ENCODE measurements around the gene NAV3.

NAV3 gene

GRCh38 chr12:77998236-77998786 lies 167.6 kb downstream of the NAV3 start:
- no peak overlapping the region for H3K4me3 Mint-ChIP-seq
- H3K27ac Mint-ChIP-seq, result no peak overlapping the region
- no peaks in the 10 kb centered on the region for H3K36me3 Mint-ChIP-seq (ENCODE audit: low read depth)

GRCh38 chr12:77999074-77999715 lies 168.5 kb downstream of the NAV3 start:
- H3K9me3 Mint-ChIP-seq, result no peaks in the 10 kb centered on the region
- H3K4me3 Mint-ChIP-seq, result no peak overlapping the region
- H3K4me1 Mint-ChIP-seq (ENCODE audit: low read depth), result peaks cover 10% of the 10 kb centered on the region
- intact Hi-C loops (cut with micrococcal nuclease), result loop anchor here (2.0 kb wide), 1 partner anchor 122 kb away; no protein-coding TSS in a partner anchor
- no peaks in the 10 kb centered on the region for H3K27me3 Mint-ChIP-seq
- peak overlapping the region; percentile 73 for H3K27ac Mint-ChIP-seq
- no peaks in the 10 kb centered on the region for H3K36me3 Mint-ChIP-seq (ENCODE audit: low read depth)

More at GRCh38 chr12:77998236-77998786, 167.6 kb downstream of the NAV3 start:
- no peaks in the 10 kb centered on the region for H3K9me3 Mint-ChIP-seq
- H3K4me1 Mint-ChIP-seq (ENCODE audit: low read depth), result peaks cover 6% of the 10 kb centered on the region
- H3K27me3 Mint-ChIP-seq, result no peaks in the 10 kb centered on the region
- intact Hi-C loops (cut with micrococcal nuclease), result loop anchor here (2.0 kb wide), 1 partner anchor 122 kb away; no protein-coding TSS in a partner anchor

GRCh38 chr12:78002878-78003277 lies 172.2 kb downstream of the NAV3 start:
- Mint-ChIP-seq H3K27me3 (no peaks in the 10 kb centered on the region), H3K4me3 (no peak overlapping the region), H3K27ac (no peak overlapping the region), H3K4me1 (ENCODE audit: low read depth) (peaks cover 21% of the 10 kb centered on the region), H3K36me3 (ENCODE audit: low read depth) (no peaks in the 10 kb centered on the region), H3K9me3 (no peaks in the 10 kb centered on the region)
- intact Hi-C loops (cut with micrococcal nuclease), result loop anchor here (5.0 to 10.0 kb wide), 3 partner anchors 142 to 1372 kb away; no protein-coding TSS in a partner anchor

GRCh38 chr12:78004249-78005093 lies 173.8 kb downstream of the NAV3 start:
- Mint-ChIP-seq H3K4me3 (no peak overlapping the region), H3K27ac (no peak overlapping the region)
- intact Hi-C loops (cut with micrococcal nuclease), result loop anchor here (5.0 to 10.0 kb wide), 3 partner anchors 140 to 1370 kb away; no protein-coding TSS in a partner anchor

GRCh38 chr12:78005094-78005492 lies 174.4 kb downstream of the NAV3 start:
- intact Hi-C loops (cut with micrococcal nuclease), result loop anchor here (10.0 kb wide), 2 partner anchors 140 to 1370 kb away; no protein-coding TSS in a partner anchor
- Mint-ChIP-seq H3K9me3 (no peaks in the 10 kb centered on the region), H3K4me1 (ENCODE audit: low read depth) (peaks cover 14% of the 10 kb centered on the region), H3K27me3 (no peaks in the 10 kb centered on the region), H3K36me3 (ENCODE audit: low read depth) (no peaks in the 10 kb centered on the region), H3K4me3 (no peak overlapping the region), H3K27ac (no peak overlapping the region)

More at GRCh38 chr12:78004249-78005093, 173.8 kb downstream of the NAV3 start:
- H3K4me1 Mint-ChIP-seq (ENCODE audit: low read depth), result peaks cover 14% of the 10 kb centered on the region
- no peaks in the 10 kb centered on the region for H3K36me3 Mint-ChIP-seq (ENCODE audit: low read depth)
- H3K27me3 Mint-ChIP-seq, result no peaks in the 10 kb centered on the region
- no peaks in the 10 kb centered on the region for H3K9me3 Mint-ChIP-seq

GRCh38 chr12:78007173-78007572 lies 176.5 kb downstream of the NAV3 start:
- peaks cover 8% of the 10 kb centered on the region for H3K9me3 Mint-ChIP-seq
- intact Hi-C loops (cut with micrococcal nuclease), result loop anchor here (10.0 kb wide), 2 partner anchors 138 to 1368 kb away; no protein-coding TSS in a partner anchor
- H3K4me1 Mint-ChIP-seq (ENCODE audit: low read depth), result peaks cover 14% of the 10 kb centered on the region
- H3K27me3 Mint-ChIP-seq, result no peaks in the 10 kb centered on the region
- no peak overlapping the region for H3K4me3 Mint-ChIP-seq
- no peaks in the 10 kb centered on the region for H3K36me3 Mint-ChIP-seq (ENCODE audit: low read depth)
- no peak overlapping the region for H3K27ac Mint-ChIP-seq

GRCh38 chr12:78009031-78009430 lies 178.3 kb downstream of the NAV3 start:
- H3K9me3 Mint-ChIP-seq, result peaks cover 15% of the 10 kb centered on the region
- H3K27ac Mint-ChIP-seq, result no peak overlapping the region
- intact Hi-C loops (cut with micrococcal nuclease), result loop anchor here (10.0 kb wide), 2 partner anchors 136 to 1366 kb away; no protein-coding TSS in a partner anchor
- H3K4me1 Mint-ChIP-seq (ENCODE audit: low read depth), result peaks cover 12% of the 10 kb centered on the region
- H3K36me3 Mint-ChIP-seq (ENCODE audit: low read depth), result no peaks in the 10 kb centered on the region
- H3K27me3 Mint-ChIP-seq, result no peaks in the 10 kb centered on the region
- no peak overlapping the region for H3K4me3 Mint-ChIP-seq

GRCh38 chr12:78018171-78018910 lies 187.6 kb downstream of the NAV3 start:
- peaks cover 25% of the 10 kb centered on the region for H3K9me3 Mint-ChIP-seq

GRCh38 chr12:78018939-78019338 lies 188.2 kb downstream of the NAV3 start:
- Mint-ChIP-seq H3K4me1 (ENCODE audit: low read depth) (peaks cover 6% of the 10 kb centered on the region), H3K36me3 (ENCODE audit: low read depth) (peaks cover 5% of the 10 kb centered on the region), H3K27me3 (no peaks in the 10 kb centered on the region), H3K4me3 (no peak overlapping the region), H3K9me3 (peaks cover 31% of the 10 kb centered on the region), H3K27ac (no peak overlapping the region)
- intact Hi-C loops (cut with micrococcal nuclease), result no loop called here

More at GRCh38 chr12:78018171-78018910, 187.6 kb downstream of the NAV3 start:
- Mint-ChIP-seq H3K4me1 (ENCODE audit: low read depth) (peaks cover 6% of the 10 kb centered on the region), H3K27ac (no peak overlapping the region), H3K27me3 (no peaks in the 10 kb centered on the region), H3K4me3 (no peak overlapping the region), H3K36me3 (ENCODE audit: low read depth) (peaks cover 5% of the 10 kb centered on the region)
- intact Hi-C loops (cut with micrococcal nuclease), result no loop called here

GRCh38 chr12:78028426-78028825 lies 197.7 kb downstream of the NAV3 start:
- Mint-ChIP-seq H3K4me3 (no peak overlapping the region), H3K27ac (no peak overlapping the region), H3K27me3 (no peaks in the 10 kb centered on the region), H3K4me1 (ENCODE audit: low read depth) (peaks cover under 1% of the 10 kb centered on the region), H3K9me3 (peaks cover 26% of the 10 kb centered on the region), H3K36me3 (ENCODE audit: low read depth) (no peaks in the 10 kb centered on the region)
- intact Hi-C loops (cut with micrococcal nuclease), result no loop called here

- Mint-ChIP-seq H3K4me1 (ENCODE audit: low read depth) (peaks cover 5% of the 10 kb centered on the region), H3K4me3 (no peak overlapping the region), H3K27me3 (no peaks in the 10 kb centered on the region), H3K9me3 (peaks cover 27% of the 10 kb centered on the region), H3K36me3 (ENCODE audit: low read depth) (peaks cover 7% of the 10 kb centered on the region), H3K27ac (no peak overlapping the region)
- intact Hi-C loops (cut with micrococcal nuclease), result no loop called here
Observed at GRCh38 chr12:78034025-78034424, 203.3 kb downstream of the NAV3 start.

DNA sequence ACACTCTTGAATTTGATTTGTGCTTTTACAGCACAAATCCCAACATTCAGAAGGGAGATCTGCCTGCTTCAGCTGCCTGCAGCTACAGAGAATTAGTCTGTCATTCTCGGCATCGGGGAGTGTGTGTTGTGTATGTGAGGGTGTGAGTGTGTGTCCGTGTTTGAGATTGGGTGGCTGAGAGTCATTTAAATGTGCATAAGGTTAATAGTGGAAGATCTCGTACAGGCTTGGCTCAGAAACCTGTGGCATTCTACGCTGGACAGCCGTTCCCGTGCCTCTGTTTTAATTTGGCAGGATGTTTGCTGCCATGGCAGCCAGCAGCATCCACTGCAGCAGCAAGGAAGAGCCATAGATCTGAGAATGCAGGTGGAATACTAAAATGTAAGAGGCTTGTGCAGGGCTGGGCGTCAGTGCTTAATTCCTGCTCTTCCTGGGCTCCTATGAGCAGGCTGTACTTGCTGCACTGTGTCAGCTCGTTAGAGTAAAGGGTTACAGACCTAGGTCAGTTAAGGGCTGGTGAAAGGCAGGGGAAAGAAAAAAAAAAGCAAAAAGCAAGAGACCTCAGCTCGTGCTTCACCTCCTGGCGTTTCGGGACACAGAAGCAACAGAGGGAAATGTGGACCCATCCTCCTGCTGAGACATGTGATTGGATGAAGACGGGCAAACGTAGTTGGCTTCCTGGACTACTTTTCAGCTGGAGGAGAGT lies 205.4 kb downstream of the NAV3 start:
- Mint-ChIP-seq H3K36me3 (ENCODE audit: low read depth) (peaks cover 7% of the 10 kb centered on the region), H3K4me3 (no peak overlapping the region), H3K9me3 (peaks cover 27% of the 10 kb centered on the region), H3K4me1 (ENCODE audit: low read depth) (peaks cover 5% of the 10 kb centered on the region), H3K27ac (no peak overlapping the region), H3K27me3 (no peaks in the 10 kb centered on the region)
- intact Hi-C loops (cut with micrococcal nuclease), result no loop called here

DNA sequence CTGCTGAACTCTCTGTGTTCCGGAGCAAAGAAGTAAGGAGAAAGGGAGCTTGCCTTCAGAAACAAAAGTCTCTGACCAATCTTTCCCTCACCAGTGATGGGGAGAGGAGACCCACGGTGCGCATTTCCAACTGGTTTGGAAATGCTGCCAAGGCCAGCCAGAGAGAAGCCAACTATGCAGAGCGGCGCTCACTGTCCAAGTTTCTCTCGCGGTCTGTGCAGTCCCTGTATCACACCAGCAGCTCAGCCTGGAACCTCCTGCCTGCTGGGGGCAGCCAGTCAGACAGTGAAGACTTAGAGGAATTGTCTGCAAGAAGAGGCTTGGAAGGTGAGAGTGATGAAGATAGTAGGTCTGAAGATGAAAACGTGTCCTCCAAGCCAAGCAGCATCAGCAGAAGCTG lies 206.2 kb downstream of the NAV3 start:
- intact Hi-C loops (cut with micrococcal nuclease), result no loop called here
- Mint-ChIP-seq H3K4me1 (ENCODE audit: low read depth) (peaks cover 5% of the 10 kb centered on the region), H3K27me3 (no peaks in the 10 kb centered on the region), H3K36me3 (ENCODE audit: low read depth) (peaks cover 7% of the 10 kb centered on the region), H3K9me3 (peaks cover 32% of the 10 kb centered on the region), H3K27ac (no peak overlapping the region), H3K4me3 (no peak overlapping the region)
